Retina (tissue), 1 donor: Measurements from ENCODE around the gene SAMD14.

Experiments used
- DNase-seq: peaks from one replicate; pipeline ENCODE4 v3.0.0-alpha.2; 2016

SAMD14 gene

DNA sequence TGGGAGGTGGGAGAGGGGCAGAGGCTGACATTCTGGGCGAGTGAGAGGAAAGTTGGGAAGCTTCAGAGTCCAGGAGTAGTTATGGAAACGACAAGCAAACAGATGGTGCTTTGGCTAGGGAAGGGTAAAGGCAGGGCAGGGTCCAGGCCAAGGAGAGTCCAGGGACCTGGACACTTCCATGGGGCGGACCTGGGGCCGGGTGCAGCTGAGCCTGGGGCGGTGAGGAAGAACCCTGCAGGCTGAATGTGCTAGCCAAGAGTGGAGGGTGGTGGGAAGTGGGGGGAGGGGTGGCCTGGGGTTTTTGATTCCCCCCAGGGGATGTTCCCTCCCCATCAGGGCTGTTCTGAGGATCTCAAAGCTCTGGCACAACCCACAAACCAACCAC is 17.9 kb upstream of the SAMD14 start:
- peak; percentile 8 for DNase-seq

DNA sequence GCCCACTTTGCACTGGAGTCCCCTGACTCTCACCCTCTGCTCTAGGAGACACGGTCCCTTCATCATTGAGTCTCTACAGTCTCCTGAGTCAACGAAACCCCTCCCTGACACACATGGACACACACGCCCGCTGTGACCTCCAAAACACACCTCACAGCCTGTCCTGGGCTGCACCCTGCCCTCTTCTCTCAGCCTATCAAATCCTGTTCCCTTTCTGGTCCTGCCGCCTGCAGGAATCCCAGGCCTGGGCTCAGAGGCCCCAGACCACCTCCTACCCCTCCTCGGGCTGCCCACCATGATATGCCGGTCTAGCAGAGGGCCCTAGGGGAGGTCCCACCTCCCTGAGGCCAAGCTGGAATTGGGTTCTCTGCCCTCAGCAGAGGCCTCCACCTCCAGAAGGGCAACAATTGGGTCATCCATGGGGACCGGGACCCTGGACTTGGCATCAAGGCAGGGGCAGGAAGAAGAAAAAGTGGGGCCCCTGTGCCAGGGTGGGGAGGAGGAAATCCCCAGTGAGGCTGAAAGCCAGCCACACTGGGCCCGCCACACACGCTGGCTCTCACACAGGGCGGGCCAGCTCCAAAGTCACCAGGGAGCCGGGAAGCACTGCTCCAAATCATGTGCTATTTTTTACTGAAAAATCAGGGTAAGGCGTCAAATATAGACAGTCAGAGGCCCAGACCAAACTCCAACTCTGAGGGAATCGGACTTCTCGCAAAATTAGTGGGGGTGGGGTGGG is 17.1 kb upstream of the SAMD14 start:
- DNase-seq, result peak; percentile 20

DNA sequence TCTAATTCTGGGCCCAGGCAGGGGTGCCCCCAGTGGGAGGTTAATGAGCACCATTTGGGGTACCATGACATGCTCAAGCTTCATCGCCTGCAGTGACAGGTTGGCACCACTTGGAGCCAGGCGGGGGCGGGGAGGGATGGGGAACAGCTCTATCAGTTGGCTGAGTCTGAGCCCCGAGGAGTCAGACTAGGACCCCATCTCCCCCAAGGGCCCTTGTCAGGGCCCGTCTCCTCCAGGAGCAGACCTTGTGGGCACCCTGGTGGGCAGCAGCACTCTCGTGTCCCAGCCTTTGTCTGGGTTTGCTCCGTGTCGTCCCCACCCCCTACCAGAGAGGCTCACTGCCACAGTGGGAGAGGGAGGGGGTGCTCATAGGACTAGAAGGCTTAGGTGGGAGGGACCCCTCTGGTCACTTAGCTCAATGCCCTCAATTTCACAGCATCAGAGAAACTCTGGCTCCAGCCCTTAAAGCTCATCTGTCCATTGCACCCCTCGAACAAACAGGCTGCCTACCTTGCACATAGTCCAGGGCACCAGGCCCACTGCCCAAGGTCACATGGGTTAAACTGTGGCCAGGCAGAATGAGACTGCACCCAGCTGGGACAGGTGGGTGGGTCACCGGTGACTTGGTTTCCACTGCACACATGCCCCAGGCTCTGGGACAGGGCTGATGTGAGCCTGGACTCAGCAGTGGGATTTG is 16.4 kb upstream of the SAMD14 start:
- DNase-seq, result no peak

DNA sequence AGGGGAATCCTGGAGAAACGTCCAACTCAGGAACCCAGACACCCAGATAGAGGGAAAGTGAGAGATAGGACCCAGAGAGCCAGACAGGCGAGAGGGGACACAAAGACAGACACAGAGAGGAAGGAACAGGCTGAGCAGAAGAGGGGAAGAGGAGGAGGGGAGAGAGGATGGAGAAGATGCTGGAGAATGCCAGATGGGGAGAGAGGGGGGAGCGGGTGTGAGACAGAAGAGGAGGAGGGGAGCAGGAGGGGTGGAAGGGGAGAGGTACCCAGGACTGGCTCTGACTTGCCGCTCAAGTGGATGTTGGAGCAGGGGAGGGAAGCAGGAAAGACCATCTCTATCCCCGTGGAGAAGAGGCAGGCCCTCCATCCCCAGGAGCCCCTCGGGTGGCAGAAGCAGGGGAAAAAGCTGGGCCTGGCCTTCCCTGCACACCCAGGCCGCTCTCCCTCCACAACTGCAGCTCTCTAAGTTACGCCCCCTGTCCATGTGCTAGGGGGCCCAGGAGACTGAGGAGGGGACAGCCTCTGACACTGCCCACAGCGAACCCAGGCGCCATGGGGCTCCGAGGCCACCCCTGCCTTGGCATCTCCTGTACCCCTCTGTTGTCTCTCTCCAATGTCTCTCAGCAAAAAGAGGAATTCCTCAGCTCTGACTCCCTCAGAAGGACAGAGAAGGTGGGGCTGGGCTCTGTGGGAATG is 15.7 kb upstream of the SAMD14 start:
- DNase-seq, result peak; percentile 12

DNA sequence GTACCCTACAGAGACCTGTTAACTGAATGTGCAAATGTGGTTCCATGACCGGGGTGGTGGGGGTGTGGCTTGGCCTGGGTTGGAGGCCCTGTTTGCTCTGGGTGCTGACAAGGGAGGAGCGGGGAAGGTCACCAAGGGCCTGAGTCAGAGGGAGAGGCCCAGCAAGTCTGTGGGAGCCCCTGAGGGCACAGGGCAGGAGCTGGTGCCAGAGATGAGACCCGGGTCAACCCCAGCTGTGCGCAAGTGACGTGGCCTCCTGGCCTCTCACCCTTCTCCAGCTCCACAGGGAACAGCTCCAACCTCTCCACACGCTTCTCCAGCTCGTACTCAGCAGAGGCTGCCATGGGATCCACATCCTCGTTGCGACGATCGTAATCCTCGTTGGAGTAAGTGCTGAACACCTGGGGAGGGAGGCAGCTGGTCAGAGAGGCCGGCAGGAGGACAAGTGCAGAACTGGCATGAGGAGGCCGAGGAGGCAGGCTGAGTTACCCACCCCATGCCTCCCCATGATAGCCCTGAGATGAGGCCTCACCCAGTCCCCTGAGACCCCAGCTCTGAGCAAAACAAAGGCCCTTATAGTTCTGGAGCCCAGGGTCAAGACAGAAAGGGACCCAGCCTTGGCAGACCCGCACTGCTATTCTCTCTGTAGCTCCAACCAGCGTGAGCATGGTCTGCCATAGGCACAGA is 15.0 kb upstream of the SAMD14 start:
- peak; percentile 4 for DNase-seq

DNA sequence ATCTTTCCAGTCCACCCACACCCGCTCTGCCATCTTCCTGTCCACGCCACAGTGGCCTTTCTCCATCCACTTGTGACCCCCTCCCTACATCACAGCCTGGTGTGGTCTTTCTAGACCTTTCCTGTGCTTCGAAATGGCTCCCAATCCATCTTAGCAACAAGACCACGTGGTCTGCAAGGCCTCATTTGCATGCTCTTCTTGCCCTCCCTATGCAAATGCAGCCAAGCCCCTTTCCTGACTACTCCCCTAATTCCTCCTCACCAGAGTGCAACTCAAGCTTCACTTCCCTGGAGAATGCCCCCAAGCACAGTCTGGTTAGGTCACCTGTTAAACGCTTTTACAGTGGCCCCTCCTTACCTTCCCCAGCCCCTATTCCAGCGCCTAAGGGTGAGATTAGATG is 14.4 kb upstream of the SAMD14 start:
- no peak for DNase-seq

DNA sequence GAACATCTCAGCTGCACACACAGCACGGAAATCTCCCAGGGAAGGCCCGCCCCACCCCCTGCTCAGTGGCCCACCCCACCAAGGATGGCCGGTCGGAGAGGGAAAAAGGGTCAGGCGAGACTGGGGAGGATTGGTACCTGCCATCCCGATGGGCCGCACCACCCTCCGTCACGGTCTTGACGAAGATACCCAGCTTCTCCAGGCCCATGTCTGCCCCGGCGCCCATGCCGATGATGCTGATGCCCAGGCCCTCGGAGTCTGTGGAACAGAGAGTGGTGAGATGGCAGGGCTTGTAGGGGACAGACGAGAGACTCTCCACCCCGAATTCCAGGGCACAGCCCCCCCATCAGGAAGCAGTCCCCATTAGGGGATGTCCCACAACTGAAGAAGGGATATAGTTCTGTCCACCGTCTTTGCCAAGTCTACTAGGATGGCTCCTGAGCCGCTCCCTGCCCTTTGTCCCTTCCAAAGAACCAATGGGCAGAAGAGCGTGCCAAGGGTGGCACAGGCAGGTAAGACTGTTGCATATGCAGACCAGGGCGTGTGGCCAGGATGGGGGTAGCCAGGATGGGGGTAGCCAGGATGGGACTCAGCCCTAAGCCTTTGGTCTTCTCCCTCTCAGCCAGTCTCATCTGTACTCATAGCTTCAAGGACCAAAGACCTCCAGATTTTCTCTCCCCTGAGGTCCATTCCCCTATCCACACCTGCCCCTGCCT is 13.7 kb upstream of the SAMD14 start:
- no peak for DNase-seq

DNA sequence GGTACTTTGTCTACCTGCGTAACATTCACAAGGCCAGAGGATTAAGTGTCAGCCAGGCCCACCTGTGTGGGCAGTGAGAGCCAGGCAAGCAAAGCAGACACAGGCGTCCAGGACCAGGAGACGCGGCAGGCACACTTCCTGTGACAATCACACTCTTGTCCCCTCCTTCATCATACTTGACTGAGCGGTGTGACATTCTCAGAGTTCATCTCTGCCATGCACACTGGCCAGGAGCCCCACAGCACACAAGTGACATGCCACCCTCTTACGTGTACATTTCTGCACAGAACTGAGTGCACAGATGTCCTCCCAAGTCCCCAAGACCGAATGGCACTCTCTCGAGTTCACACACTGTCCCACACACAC is 11.8 kb upstream of the SAMD14 start:
- DNase-seq, result no peak

DNA sequence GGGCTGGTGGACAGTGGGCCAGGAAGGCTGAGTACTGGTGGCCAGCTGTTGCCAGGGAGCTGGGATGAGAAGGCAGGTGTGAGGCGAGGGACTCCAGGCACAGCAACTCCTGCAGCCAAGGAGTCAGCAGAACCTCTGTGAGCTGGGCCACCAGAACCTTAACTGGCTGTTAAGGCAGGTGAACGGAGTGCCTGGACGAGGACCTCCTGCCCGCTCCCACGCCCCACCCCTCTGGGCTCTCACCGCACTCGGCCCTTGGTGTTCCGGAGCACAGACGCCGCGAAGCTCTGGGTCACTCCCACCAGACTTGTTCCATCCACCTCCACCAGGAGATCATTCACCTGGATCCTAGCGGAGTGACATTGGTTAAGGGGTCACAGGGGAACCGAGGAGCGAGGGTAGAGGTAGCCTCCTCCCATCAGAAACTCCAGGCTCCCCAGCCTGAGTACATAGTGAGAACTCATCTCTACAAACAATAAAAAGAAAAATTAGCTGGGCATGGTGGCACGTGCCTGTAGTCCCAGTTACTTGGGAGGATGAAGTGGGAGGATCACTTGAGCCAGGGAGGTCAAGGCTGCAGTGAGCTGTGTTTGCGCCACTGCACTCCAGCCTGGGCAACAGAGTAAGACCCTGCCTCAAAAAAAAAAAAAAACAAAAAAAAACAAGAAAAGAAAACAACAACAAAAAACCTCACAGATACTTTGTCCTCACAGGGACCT is 11.2 kb upstream of the SAMD14 start:
- DNase-seq, result no peak

DNA sequence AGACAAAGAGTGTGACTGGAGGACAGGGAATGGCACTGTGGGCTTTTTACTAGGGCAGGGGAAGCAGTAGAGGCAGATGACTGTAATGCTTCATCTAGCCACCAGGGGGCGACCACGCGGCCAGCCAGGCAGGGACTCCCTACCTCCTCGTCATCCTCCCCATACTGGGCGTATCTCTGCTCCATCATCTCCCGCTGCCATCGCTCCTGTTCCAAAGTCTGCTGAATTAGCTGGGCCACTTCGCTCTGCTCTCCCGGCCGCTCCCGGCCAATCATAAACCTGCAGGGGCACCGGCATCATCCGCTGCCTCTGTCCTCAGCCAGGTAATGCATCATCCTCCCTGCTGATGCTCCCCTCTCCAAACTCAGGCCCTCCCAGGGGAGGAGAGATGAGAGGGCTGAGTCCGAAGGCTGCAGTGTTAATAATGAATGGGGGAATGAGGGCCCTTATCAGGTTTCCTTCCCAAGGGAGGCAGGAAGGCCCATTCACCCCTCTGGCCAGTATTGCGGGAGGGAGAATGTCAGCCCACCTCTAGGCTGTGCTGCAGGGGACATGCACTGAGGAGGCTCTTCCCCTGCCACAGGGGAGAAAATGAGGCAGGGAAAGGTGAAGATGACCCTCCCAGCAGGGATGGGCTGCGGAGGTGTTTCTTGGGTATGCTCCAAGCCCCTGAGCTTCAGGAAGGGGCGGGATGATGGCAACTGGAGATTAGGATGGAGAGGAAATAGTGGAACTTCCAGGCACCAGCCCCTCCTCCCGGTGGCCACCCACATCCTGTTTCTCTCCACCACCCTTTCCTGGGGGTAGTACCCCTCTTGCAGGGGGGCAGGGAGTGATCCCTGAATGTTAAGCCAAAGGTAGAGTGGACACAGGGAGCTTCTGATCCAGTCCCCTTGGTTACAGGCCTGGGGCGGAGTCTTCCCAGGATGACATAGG is 10.3 kb upstream of the SAMD14 start:
- DNase-seq, result peak; percentile 86

DNA sequence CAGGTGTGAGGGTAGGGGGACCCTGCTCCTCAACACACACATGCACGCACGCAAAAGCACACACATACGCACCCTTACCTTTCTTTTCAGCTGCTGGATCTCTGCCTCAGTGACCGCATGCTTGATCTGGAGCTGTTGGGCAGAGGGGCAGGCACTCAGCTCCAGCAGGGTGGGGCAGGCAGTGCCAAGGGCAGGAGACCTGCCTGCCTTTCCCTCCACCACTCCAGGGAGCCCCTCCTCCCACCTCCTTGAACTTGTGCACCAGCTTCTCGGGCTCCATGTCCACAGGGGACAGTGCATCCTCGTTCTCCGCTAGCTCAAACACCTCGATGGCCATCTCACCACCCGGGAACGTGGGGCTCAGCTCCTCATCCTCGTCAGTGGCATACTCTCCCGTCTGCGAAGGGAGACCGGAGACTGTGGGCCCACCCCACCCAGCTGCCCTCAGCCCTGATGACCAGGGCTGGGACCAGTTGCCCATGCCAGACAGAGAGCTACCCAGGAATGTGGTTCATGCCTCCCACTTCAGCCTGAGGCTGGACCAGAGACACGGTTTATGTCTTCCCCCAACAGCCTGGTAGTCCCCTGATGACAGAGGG is 9.3 kb upstream of the SAMD14 start:
- DNase-seq, result no peak

DNA sequence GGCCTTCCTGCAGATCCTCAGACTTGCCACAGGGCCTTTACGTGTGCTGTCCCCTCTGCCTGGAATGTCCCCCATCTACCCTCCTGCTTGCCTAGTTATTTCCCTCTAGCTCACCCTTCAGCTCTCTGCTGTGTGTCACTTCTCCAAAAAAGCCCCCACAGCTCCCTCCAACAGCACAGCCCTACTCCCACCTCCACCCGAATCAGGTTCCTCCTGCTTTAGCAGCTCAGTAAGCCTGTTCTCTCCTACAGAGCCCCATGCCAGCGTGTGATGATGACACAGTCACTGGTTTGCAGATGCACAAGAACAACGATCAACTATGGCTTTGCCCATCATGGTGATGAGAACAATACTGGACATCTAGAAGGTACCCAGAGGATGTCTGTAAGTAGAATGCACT is 7.1 kb upstream of the SAMD14 start:
- DNase-seq, result no peak

DNA sequence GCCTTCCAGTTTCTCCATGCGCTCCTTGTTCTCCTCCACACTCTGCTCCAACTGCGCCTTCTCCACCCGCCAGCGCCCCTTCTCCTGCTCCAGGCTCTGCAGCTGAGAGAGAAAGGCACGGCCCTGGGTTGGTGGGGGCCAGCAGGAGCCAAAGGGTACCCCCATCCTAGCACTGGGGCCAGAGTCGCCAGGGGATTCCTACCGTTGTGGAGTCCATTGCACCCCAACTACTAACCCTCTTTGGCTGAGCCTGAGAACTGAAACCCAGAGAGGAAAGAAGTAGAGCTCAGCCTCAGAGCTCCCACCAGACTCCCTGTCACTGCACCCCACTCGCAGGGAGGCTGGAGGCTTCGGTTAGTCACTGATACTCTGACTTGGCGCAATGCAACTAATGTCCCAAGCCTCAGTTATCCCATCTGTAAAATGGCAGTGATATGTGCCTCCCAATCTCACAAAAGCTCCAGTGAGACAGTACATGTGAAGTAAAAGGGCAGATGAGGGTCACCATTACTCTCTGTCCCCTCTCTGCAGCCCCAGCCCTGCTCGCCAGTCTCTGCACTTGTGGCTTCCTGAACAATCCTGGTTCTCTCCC is 6.2 kb upstream of the SAMD14 start:
- DNase-seq, result no peak

DNA sequence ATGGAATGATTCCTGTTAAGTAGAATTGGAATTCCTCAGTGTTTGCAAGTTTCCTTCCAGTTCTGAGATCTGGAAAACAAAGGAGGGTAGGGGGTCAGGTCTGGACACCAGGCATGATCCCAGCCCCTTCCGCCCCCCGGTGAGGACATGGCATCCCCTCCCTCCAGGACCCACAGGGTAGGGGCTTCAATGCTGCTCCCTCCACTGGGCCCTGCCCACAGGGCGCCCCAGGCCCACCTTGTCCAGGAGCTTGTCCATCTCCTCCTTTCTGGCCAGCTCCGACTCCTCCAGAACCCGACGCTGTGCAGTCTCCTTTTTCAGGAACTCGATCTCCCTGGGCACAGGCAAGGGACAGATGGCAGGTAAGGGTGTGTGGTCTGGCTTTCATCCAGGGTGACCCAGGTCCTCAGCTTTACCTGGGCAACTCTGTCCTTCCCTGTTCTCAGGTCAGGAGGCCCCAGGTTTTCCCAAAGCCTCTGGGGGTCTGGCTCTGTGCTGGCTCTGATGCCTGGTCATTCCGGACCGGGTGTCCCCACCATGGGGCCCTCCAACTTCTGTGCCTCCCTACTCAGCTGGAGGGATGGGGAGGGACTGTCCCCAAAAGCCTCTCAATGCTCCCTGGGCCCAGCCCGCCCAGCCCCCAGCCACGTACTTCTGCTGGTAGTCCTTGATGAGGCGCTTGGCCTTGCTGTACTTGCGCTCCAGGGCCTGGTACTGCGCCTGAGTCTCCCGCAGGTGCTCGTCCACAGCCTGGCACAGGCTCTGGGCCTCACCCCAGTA is 5.5 kb upstream of the SAMD14 start:
- DNase-seq, result no peak

DNA sequence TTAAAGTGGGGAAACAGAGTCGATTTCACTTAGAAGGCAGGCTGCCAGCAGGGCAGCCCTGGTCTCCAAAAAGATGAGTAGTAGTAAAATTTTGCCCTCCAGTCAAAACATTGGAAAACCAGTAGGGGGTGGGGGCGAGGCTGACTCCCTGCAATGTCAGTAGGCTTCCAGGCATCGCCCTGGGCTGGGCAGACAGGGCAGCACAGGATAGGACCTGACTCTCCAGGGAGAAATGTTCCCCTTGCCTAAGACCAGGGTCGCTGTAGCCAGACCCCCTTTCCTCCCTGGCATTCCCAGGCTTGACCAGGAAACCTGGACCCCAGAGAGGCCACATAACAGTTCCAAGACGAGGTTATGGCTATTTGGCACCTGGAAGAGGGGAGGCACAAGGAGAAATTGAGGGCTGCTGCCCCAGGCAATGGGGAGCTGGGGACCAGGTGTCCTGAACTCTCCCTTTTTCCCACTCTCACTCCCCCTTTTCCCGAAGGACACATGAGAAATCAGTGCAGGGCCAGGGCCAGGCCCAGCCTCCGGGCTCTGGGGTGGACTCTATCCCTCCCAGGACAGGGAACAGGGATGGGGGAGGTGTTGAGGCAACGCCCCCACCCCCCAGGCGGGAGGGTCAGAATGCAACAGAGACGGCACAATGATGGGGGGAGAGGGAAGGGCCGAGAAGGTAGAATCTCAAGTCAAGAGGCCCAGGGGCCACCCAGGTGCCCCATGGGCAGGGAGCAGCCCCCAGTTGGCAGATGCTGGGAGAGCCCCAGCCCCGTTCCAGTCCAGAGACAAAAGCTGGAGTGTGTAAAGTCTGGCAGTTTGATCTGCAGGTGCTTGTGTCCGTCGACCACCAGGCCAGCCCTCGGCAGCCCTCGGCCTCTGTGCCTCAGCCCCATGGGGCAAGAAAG is 4.5 kb upstream of the SAMD14 start:
- DNase-seq, result no peak

DNA sequence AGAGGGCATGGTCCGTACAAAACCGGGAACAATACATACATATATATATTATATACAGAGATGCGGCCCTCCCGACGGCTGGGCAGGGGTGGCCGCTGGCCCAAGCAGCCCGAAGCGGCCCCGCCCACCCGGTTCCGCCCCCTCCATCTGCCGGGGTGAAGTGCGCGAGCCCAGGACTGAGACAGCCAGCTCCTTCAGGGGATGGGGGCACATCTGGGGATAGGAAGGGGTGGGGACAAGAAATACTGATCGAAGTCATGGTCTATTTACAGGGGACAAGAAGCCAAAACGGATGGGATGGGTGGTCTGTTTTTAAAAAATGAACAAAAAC is 3.8 kb upstream of the SAMD14 start:
- no peak for DNase-seq

DNA sequence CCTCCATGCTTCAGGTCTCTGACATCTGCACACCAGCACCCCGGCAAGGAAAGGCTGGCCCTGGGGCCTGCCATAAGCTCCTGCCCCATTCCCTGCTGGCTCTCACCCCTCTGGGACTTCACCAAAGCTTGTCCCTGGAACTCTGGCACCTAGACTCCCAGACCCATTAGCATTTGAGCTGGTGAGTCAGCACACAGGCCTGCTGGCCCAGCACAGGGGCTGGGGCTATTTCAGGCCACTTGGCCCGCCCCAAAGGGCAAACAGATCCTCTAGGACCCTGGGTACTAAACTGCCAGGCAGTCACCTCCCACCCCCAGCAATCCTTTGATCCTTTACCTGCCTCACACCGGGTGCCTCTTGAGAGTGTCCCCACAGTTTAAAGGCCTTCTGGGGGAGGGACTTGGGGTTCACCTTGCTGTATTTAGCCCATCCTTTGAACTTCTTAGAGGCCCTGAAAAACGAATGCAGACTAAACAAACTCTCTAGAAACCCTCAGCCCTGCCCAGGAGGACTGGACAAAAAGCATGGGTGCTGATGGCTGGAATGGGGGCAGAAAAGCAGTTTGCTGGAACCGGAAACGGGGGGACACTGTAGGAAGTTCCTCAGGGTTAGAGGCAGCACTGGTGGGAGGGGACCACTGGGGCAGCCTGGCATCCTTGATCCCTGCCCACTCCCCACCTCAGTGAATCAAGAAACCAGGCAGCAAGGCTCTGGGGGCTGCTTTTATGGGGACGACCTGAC is 3.2 kb upstream of the SAMD14 start:
- DNase-seq, result peak; percentile 7
